Erythroblast (primary cell): ENCODE measurements around the gene ACTN1.

Experiments used
- GATA1 ChIP-seq: IDR thresholded peaks from 2 replicates; pipeline ENCODE4 v1.6.1; 2011; ENCODE audit warnings: low read depth, mild to moderate bottlenecking, control low read depth, low read length, moderate library complexity
- POLR2A ChIP-seq: IDR thresholded peaks from 2 replicates; pipeline ENCODE4 v1.6.1; 2011; ENCODE audit warnings: mild to moderate bottlenecking, low read length

DNA sequence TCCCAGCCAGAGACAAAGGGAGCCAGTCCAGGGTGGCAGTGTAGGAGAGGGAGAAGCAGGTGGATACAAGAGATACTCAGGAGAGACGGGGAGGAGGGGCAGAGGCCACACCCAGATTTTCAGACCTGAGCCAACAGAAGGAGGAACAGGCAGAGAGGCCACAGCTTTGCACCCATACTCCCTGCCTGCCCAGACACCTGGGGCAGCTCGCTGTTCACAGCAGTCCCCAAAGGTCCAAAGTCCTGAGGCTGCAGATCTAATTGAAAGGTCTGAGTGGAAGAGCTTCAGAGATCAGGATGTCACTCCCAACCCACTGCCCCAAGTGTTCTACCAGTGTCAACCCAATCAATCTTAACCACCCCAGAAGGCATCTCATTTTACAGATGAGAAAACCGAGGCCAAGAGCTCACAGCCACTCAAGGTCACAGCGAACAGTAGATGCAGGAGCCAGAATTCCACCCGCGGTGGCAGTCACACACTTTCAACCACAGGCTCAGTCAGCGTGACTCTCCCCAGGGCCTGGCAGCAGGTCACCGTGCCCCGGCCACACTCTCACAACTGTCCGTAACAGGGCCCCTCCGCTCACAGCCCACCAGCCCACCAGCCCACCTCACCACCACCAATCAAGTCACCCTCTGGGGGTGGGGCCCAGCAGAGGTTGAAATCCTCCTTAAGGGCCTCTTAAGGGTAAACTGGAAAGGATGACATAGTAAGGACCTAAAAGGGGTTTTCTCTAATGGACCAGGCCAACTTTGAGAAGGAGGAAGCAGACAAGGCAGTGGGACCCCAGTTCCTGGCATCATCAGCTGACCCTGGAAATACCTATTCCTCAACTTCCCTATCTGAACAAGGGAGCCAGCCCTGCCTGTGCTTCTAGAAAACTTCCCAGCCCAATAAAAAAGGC, 33.3 kb downstream of the ACTN1 start:
- TF ChIP-seq POLR2A (no peak), GATA1 (no peak)
